ENCODE measurements around the gene MVB12B.
A peak's percentile ranks its signal among the peaks of the same experiment; 100 is the strongest.

MVB12B gene

GRCh38 chr9:126488881-126489404 is 162.3 kb downstream of the MVB12B start:
- DNase-seq (ENCODE audit: low spot score): no peak
- TF ChIP-seq CTCF (IDR thresholded peaks at IDR 0.05): no peak
- no peak overlapping the region for H3K4me3 ChIP-seq
- H3K27ac ChIP-seq: no peak overlapping the region

GRCh38 chr9:126489581-126490213 is 163.1 kb downstream of the MVB12B start:
- no peak overlapping the region for H3K27ac ChIP-seq
- no peak overlapping the region for H3K4me3 ChIP-seq
- no peak for TF ChIP-seq CTCF (IDR thresholded peaks at IDR 0.05)
- DNase-seq (ENCODE audit: low spot score): no peak

GRCh38 chr9:126490214-126490631 is 163.6 kb downstream of the MVB12B start:
- H3K4me3 ChIP-seq: no peak overlapping the region
- TF ChIP-seq CTCF (IDR thresholded peaks at IDR 0.05): no peak
- H3K27ac ChIP-seq: no peak overlapping the region
- no peak for DNase-seq (ENCODE audit: low spot score)

GRCh38 chr9:126490871-126491567 is 164.4 kb downstream of the MVB12B start:
- Histone ChIP-seq H3K27ac (no peak overlapping the region), H3K4me3 (no peak overlapping the region)
- no peak for DNase-seq (ENCODE audit: low spot score)
- TF ChIP-seq CTCF (IDR thresholded peaks at IDR 0.05): peak; percentile 77

- H3K4me3 ChIP-seq: no peak overlapping the region
- no peak for TF ChIP-seq CTCF (IDR thresholded peaks at IDR 0.05)
- H3K27ac ChIP-seq: no peak overlapping the region
- no peak for DNase-seq (ENCODE audit: low spot score)
Measured at GRCh38 chr9:126491568-126491879, 164.9 kb downstream of the MVB12B start.

- Histone ChIP-seq H3K4me3 (no peak overlapping the region), H3K27ac (no peak overlapping the region)
- DNase-seq (ENCODE audit: low spot score): no peak
- no peak for TF ChIP-seq CTCF (IDR thresholded peaks at IDR 0.05)
Measured at GRCh38 chr9:126491949-126492348, 165.3 kb downstream of the MVB12B start.

- Histone ChIP-seq H3K27ac (no peak overlapping the region), H3K4me3 (no peak overlapping the region)
- DNase-seq (ENCODE audit: low spot score): no peak
- TF ChIP-seq CTCF (IDR thresholded peaks at IDR 0.05): no peak
Measured at GRCh38 chr9:126494264-126494663, 167.6 kb downstream of the MVB12B start.

Measured in coronary artery (tissue), 2 donors.